Uterus (tissue), 2 donors: ENCODE results near the gene SLC12A5.

Experiments used
- CTCF ChIP-seq, 4 experiments: fragments of 200-600 bp in 2 of 4; fragments of 450-650 bp in 2 of 4; sonication (generic) in 2 of 4; IDR thresholded peaks; one replicate each; pipeline ENCODE4 v1.5.1; 2016 to 2019; ENCODE audit warnings: antibody characterized with exemption in 4 of 4, mild to moderate bottlenecking in 2 of 4, moderate library complexity in 1 of 4
- POLR2A ChIP-seq, 2 donors: fragments of 450-650 bp; IDR thresholded peaks; one replicate each; pipeline ENCODE4 v1.6.1; 2016; ENCODE audit warnings: antibody characterized with exemption in 2 of 2, mild to moderate bottlenecking in 1 of 2, moderate library complexity in 1 of 2

GRCh38 chr20:46049190-46049589 is 20.2 kb downstream of the SLC12A5 start:
- TF ChIP-seq POLR2A (IDR thresholded peaks at IDR 0.05) (no peak), CTCF (IDR thresholded peaks at IDR 0.05) (no peak)
